Psoas muscle (tissue), 8 donors: ENCODE measurements around the gene DNAJB7. TPM values are rescaled to one million over a fixed set of nuclear protein-coding genes. Genes with fewer than 3 reads are reported as not detected.

ENCODE experiments used
- ATAC-seq, 4 donors: fragments of 200-7000 bp; cut with Tn5 transposase; one replicate each; pipeline ENCODE4 v1.9.1; 2020; ENCODE audit warnings: moderate library complexity in 3 of 4, mild to moderate bottlenecking in 2 of 4
- DNase-seq, 2 donors: peaks; one replicate each; pipeline ENCODE4 v3.0.0-alpha.2; 2020
- H3K27ac ChIP-seq: fragments of 200-600 bp; one replicate; pipeline ENCODE4 v1.8.0; 2022
- H3K27me3 ChIP-seq, 3 donors: fragments of 200-600 bp in 1 of 3; one replicate each; pipeline versions ENCODE4 v1.6.1 to v1.8.0; 2013 to 2022; ENCODE audit warnings: low read length in 2 of 3, mild to moderate bottlenecking in 2 of 3, moderate library complexity in 1 of 3; ENCODE audit not compliant: insufficient read depth in 3 of 3
- H3K36me3 ChIP-seq, 2 donors: fragments of 200-600 bp in 1 of 2; one replicate each; pipeline versions ENCODE4 v1.6.1 to v1.8.0; 2013 to 2022; ENCODE audit warnings: low read depth in 1 of 2, mild to moderate bottlenecking in 1 of 2, moderate library complexity in 1 of 2; ENCODE audit not compliant: insufficient read depth in 1 of 2
- H3K4me1 ChIP-seq: fragments of 200-600 bp; one replicate; pipeline ENCODE4 v1.8.0; 2022
- H3K4me3 ChIP-seq: fragments of 200-600 bp; one replicate; pipeline ENCODE4 v1.8.0; 2022; ENCODE audit warnings: mild to moderate bottlenecking
- H3K9me3 ChIP-seq: fragments of 200-600 bp; one replicate; pipeline ENCODE4 v1.8.0; 2022
- CTCF ChIP-seq: fragments of 200-600 bp; IDR thresholded peaks from one replicate; pipeline ENCODE4 v1.8.0; 2022; ENCODE audit warnings: antibody characterized with exemption
- WGBS, 3 donors: extraction: QIAGEN DNeasy Blood & Tissue Kit; methylation state at CpG; one replicate each; pipeline versions ENCODE4 v1.1.6 to v1.1.7; 2013; 5-methylcytosine and 5-hydroxymethylcytosine counted together
- intact Hi-C, 2 donors: fragments of 100-400 bp; cut with DNase I; formaldehyde crosslinking; loops; one replicate each; pipeline versions ENCODE4 v1.11.0 to v1.14.2; 2022
- polyA plus RNA-seq, 3 donors: library from polyadenylated mRNA; stranded (reverse); fragments of 200-250 nt; gene quantifications; one replicate each; pipeline ENCODE4 v1.2.3, GENCODE V29; 2013
- total RNA-seq, 4 donors: library from RNA; stranded (reverse); fragmentation: NEBNext Ultra II Directional in 2 of 4; extraction: Animal tissue kit (Norgen Biotek cat#: 25700) in 2 of 4; gene quantifications; one replicate each; pipeline versions ENCODE4 v1.2.1 to v1.2.4, GENCODE V29; 2021 to 2023
- donor health status: healthy with polysubstance abuse.
- donor health status: DM: no; HTN: no; CAD: no; lungs with moderate emphysema.
- donor health status: Bipolar disorder and iron deficiency.
- donor health status: healthy.
- donor health status: DM: yes; HTN: yes; CAD: no.
- donor health status: DM: no; HTN: no; CAD: no.
- donor health status: DM: no; HTN: no; CAD: no.
- donor health status: DM: yes; HTN: yes; CAD: no.

The DNAJB7 gene
- total and polyA plus RNA-seq, 7 donors = 0.01 to 0.03 TPM; not detected in 5

- no peak for DNase-seq
Observed at GRCh38 chr22:40817737-40818136, 44.2 kb downstream of the DNAJB7 start.

GRCh38 chr22:40813912-40814315 is 48.0 kb downstream of the DNAJB7 start:
- DNase-seq = no peak
- ATAC-seq = no peak
- Histone ChIP-seq H3K9me3 (no peaks in the 10 kb centered on the region), H3K4me1 (peaks cover 18% of the 10 kb centered on the region), H3K27me3 (no peaks in the 10 kb centered on the region), H3K27ac (no peak overlapping the region), H3K36me3 (no peaks in the 10 kb centered on the region), H3K4me3 (no peak overlapping the region)
- intact Hi-C loops = no loop called here
- TF ChIP-seq CTCF = no peak

More at GRCh38 chr22:40817737-40818136, 44.2 kb downstream of the DNAJB7 start:
- intact Hi-C loops = loop anchor here in 1 of 2 donors (2.0 kb wide), 1 partner anchor 39 kb away; the partner anchor contains the start of genes ST13 and XPNPEP3
- Histone ChIP-seq H3K27me3 (no peaks in the 10 kb centered on the region), H3K36me3 (peaks cover 0 to 7% of the 10 kb centered on the region in 2 donors), H3K4me1 (peaks cover 33% of the 10 kb centered on the region), H3K27ac (no peak overlapping the region), H3K4me3 (peak overlapping the region; percentile 98), H3K9me3 (no peaks in the 10 kb centered on the region)
- no peak for TF ChIP-seq CTCF
- 88 to 93% (median 89%) methylated on average over 4 of the region's 4 CpGs for WGBS, 3 donors
- ATAC-seq = no peak

Other genes starting within 250 kb of the DNAJB7 start
- 10 to 100 TPM; 15.7 to 24.0 (median 20.0) TPM for gene MRTFA, start 225.4 kb downstream of the DNAJB7 start, total RNA-seq
- 10 to 100 TPM; 10.1 to 14.2 (median 14.2) TPM for gene MRTFA, start 225.4 kb downstream of the DNAJB7 start, polyA plus RNA-seq
- gene MCHR1, start 182.6 kb downstream of the DNAJB7 start, total RNA-seq = 1 to 10 TPM in 1 of 4 donors, under 1 TPM in 1, not detected in 2; 0.21 to 1.2 TPM
- gene MCHR1, start 182.6 kb downstream of the DNAJB7 start, polyA plus RNA-seq = under 1 TPM in 2 of 3 donors, not detected in 1; 0.04 to 0.08 TPM
- gene SLC25A17, start 42.8 kb downstream of the DNAJB7 start, total RNA-seq = 1 to 10 TPM; 2.7 to 6.2 (median 3.7) TPM
- 10 to 100 TPM in 1 of 3 donors, 1 to 10 TPM in 2; 4.6 to 16.3 (median 6.8) TPM for gene SLC25A17, start 42.8 kb downstream of the DNAJB7 start, polyA plus RNA-seq
- 100 to 1,000 TPM; 262 to 316 (median 296) TPM for gene ST13, start 5.5 kb downstream of the DNAJB7 start, total RNA-seq
- gene ST13, start 5.5 kb downstream of the DNAJB7 start, polyA plus RNA-seq = 100 to 1,000 TPM; 166 to 456 (median 189) TPM
- 10 to 100 TPM in 3 of 4 donors, 1 to 10 TPM in 1; 9.8 to 16.3 (median 11.2) TPM for gene XPNPEP3, start 5.0 kb downstream of the DNAJB7 start, total RNA-seq
- 10 to 100 TPM in 1 of 3 donors, 1 to 10 TPM in 2; 3.3 to 12.9 (median 7.9) TPM for gene XPNPEP3, start 5.0 kb downstream of the DNAJB7 start, polyA plus RNA-seq
- 10 to 100 TPM; 46.6 to 59.9 (median 54.3) TPM for gene RBX1, start 89.3 kb upstream of the DNAJB7 start, total RNA-seq
- gene RBX1, start 89.3 kb upstream of the DNAJB7 start, polyA plus RNA-seq = 10 to 100 TPM; 48.4 to 82.6 (median 80.6) TPM
- 10 to 100 TPM; 31.0 to 40.7 (median 35.3) TPM for gene EP300, start 230.5 kb upstream of the DNAJB7 start, total RNA-seq
- gene EP300, start 230.5 kb upstream of the DNAJB7 start, polyA plus RNA-seq = 10 to 100 TPM in 1 of 3 donors, 1 to 10 TPM in 2; 6.2 to 20.5 (median 7.0) TPM